ENCODE measurements around the gene RNF169. TPM values are rescaled to one million over a fixed set of nuclear protein-coding genes. Genes with fewer than 3 reads are reported as not detected.

Gene RNF169
- total RNA-seq, 6 donors from 2014 or later: 13.4 to 34.3 (median 22.8) TPM

DNA sequence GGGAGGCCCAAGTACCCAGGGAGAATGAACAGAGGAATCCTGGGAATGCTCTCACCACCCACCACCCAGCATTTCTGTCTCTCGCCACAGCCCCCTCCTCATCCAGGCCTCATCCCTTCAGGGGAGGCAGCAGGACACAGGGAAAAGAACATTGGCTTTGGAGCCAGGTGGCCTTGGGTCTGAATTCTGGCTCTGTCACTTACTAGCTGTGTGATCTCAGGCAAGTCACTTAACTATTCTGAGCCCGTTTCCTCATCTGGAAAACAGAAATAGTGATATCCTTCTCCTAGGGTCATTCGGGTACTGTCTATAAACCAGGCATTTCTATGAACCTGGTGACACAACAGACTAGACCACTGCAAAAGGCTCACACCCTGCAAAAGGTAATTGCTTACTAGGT is 39.5 kb upstream of the RNF169 start:
- TF ChIP-seq EP300 (IDR thresholded peaks at IDR 0.05) (no peak), POLR2A (IDR thresholded peaks at IDR 0.05) (no peak), POLR2AphosphoS5 (IDR thresholded peaks at IDR 0.05) (no peak), CTCF (IDR thresholded peaks at IDR 0.05) (no peak)
- no peaks in the 10 kb centered on the region for H3K4me1 ChIP-seq
- no peak overlapping the region for H3K27ac ChIP-seq
- no peaks in the 10 kb centered on the region for H3K27me3 ChIP-seq
- DNase-seq (no peak), ATAC-seq (ENCODE audit: low FRiP score in 2 of 2) (no peak)
- 79 to 83% methylated on average over 3 of the region's 3 CpGs for WGBS, 2 donors
- H3K9me3 ChIP-seq: no peaks in the 10 kb centered on the region
- no peaks in the 10 kb centered on the region for H3K36me3 ChIP-seq
- no peak overlapping the region for H3K4me3 ChIP-seq

DNA sequence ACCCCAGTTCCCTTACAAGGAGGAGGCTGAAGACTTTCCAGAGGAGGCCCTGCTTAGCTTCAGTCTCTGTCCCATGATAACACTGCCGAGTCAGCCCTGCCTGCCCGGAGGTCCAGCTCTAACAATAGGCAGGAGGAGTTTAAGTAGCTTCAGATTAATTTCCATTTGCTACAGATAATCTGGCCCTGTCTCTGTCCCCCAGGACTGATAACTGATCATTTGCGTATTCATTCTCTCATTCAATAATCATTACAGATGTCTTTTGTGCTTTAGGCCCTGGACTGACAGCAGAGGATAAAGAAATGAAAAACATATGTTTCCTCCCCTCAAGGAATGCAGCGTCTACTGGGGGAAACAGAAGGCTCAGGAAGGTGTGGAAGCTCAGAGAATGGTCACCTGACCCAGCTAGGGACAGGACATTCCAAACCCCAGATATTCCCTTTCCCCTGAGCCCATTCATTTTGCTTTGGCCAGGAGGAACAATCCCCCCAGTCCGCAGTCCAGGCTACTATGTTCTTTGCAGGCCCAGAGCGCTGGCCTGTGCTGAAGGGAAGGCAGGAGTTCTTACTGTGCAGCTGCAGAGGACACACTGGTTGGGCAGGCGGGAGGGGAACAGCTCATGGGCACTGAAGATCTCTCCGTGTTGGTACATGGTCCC is 38.2 kb upstream of the RNF169 start:
- Histone ChIP-seq H3K9me3 (no peaks in the 10 kb centered on the region), H3K36me3 (no peaks in the 10 kb centered on the region), H3K27me3 (no peaks in the 10 kb centered on the region), H3K4me1 (no peaks in the 10 kb centered on the region), H3K4me3 (no peak overlapping the region), H3K27ac (no peak overlapping the region)
- DNase-seq: no peak
- peak in 1 of 2 donors; percentile 45 for ATAC-seq (ENCODE audit: low FRiP score in 2 of 2)
- TF ChIP-seq CTCF (IDR thresholded peaks at IDR 0.05) (no peak), POLR2A (IDR thresholded peaks at IDR 0.05) (no peak), POLR2AphosphoS5 (IDR thresholded peaks at IDR 0.05) (no peak), EP300 (IDR thresholded peaks at IDR 0.05) (no peak)
- WGBS, 2 donors: 76 to 77% methylated on average over 8 of the region's 8 CpGs

DNA sequence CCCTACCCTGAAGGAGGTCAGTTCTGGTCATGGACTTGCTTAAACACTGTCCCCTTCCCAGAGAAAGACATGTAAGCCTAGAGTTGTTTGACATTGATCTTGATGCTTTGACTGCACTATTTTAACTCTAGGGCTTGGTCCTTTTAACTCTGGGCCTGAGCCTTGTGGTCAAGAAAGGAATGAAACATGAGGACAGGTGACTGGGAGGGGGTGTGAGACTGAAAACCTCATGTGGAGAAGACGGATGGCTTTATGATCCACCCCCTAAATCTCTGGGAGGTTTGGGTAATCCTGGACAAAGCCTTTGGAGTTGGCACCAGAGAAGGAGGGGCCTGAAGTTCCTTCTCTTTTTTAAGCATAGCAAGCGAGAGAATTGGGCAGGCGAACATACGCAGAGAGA is 35.0 kb upstream of the RNF169 start:
- H3K27me3 ChIP-seq: no peaks in the 10 kb centered on the region
- no peak for ATAC-seq (ENCODE audit: low FRiP score in 2 of 2)
- WGBS, 2 donors: 76 to 86% methylated on average over 4 of the region's 4 CpGs
- no peak overlapping the region for H3K27ac ChIP-seq
- H3K36me3 ChIP-seq: no peaks in the 10 kb centered on the region
- peaks cover 0 to 2% (median 0%) of the 10 kb centered on the region in 4 donors for H3K4me1 ChIP-seq
- DNase-seq: no peak
- no peak overlapping the region for H3K4me3 ChIP-seq
- TF ChIP-seq EP300 (IDR thresholded peaks at IDR 0.05) (no peak), POLR2A (IDR thresholded peaks at IDR 0.05) (no peak), POLR2AphosphoS5 (IDR thresholded peaks at IDR 0.05) (no peak), CTCF (IDR thresholded peaks at IDR 0.05) (no peak)
- no peaks in the 10 kb centered on the region for H3K9me3 ChIP-seq

GRCh38 chr11:74714904-74715303 is 33.7 kb upstream of the RNF169 start:
- 86 to 96% methylated on average over 7 of the region's 7 CpGs for WGBS, 2 donors
- no peak overlapping the region for H3K27ac ChIP-seq
- no peak overlapping the region for H3K4me3 ChIP-seq
- H3K9me3 ChIP-seq: no peaks in the 10 kb centered on the region
- peaks cover 0 to 2% (median 0%) of the 10 kb centered on the region in 4 donors for H3K4me1 ChIP-seq
- H3K36me3 ChIP-seq: no peaks in the 10 kb centered on the region
- DNase-seq: no peak
- ATAC-seq (ENCODE audit: low FRiP score in 2 of 2): no peak
- H3K27me3 ChIP-seq: no peaks in the 10 kb centered on the region
- no peak for TF ChIP-seq POLR2AphosphoS5 (IDR thresholded peaks at IDR 0.05)
- TF ChIP-seq CTCF (IDR thresholded peaks at IDR 0.05): no peak
- no peak for TF ChIP-seq EP300 (IDR thresholded peaks at IDR 0.05)
- TF ChIP-seq POLR2A (IDR thresholded peaks at IDR 0.05): no peak
